Thyroid gland (tissue), 4 donors: ENCODE data around the gene HOATZ.

Experiments
- CTCF ChIP-seq, 6 experiments: fragments of 200-600 bp in 3 of 6; fragments of 450-650 bp in 3 of 6; sonication (generic) in 3 of 6; IDR thresholded peaks; one replicate each; pipeline ENCODE4 v1.5.1; 2016 to 2019; ENCODE audit warnings: antibody characterized with exemption in 6 of 6, mild to moderate bottlenecking in 2 of 6, inconsistent platforms in 1 of 6, moderate library complexity in 1 of 6
- POLR2A ChIP-seq, 2 donors: fragments of 450-650 bp; IDR thresholded peaks; one replicate each; pipeline ENCODE4 v1.6.1; 2017; ENCODE audit warnings: antibody characterized with exemption in 2 of 2, mild to moderate bottlenecking in 2 of 2, moderate library complexity in 1 of 2

GRCh38 chr11:111514216-111515031 is at the start of gene HOATZ:
- TF ChIP-seq CTCF (IDR thresholded peaks at IDR 0.05): peak in 1 of 6 experiments; percentile 17
- TF ChIP-seq POLR2A (IDR thresholded peaks at IDR 0.05): no peak
